GM12874 (cell line): ENCODE measurements around the gene USP49.

Experiments used
- TF ChIP-seq, protein P1 (sequence below): IDR thresholded peaks from 2 replicates; pipeline ENCODE4 v1.5.1; 2011; ENCODE audit warnings: low read depth, mild to moderate bottlenecking, control low read depth, low read length, moderate library complexity; ENCODE audit not compliant: insufficient read depth

Gene USP49

DNA sequence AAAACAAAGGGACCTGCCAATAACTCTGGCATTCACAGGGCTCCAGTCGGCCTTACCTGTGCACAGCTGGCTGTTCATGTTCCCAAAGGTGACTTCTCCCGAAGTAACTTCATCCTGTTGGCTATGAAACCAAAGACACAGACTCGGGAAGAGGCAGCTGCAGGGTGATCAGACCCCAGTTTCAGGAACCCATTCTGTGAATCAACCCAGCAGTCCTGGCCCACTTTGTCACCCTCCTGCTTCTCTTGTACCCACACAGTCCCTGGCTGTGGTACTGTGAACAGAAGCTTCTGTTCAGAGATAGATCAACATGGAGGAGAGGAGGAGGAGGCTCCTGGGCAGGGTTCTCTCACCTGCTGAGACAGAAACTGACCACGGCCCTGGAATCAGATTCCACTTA is 139.3 kb downstream of the USP49 start:
- TF ChIP-seq, protein P1, sequence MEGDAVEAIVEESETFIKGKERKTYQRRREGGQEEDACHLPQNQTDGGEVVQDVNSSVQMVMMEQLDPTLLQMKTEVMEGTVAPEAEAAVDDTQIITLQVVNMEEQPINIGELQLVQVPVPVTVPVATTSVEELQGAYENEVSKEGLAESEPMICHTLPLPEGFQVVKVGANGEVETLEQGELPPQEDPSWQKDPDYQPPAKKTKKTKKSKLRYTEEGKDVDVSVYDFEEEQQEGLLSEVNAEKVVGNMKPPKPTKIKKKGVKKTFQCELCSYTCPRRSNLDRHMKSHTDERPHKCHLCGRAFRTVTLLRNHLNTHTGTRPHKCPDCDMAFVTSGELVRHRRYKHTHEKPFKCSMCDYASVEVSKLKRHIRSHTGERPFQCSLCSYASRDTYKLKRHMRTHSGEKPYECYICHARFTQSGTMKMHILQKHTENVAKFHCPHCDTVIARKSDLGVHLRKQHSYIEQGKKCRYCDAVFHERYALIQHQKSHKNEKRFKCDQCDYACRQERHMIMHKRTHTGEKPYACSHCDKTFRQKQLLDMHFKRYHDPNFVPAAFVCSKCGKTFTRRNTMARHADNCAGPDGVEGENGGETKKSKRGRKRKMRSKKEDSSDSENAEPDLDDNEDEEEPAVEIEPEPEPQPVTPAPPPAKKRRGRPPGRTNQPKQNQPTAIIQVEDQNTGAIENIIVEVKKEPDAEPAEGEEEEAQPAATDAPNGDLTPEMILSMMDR, result no peak

DNA sequence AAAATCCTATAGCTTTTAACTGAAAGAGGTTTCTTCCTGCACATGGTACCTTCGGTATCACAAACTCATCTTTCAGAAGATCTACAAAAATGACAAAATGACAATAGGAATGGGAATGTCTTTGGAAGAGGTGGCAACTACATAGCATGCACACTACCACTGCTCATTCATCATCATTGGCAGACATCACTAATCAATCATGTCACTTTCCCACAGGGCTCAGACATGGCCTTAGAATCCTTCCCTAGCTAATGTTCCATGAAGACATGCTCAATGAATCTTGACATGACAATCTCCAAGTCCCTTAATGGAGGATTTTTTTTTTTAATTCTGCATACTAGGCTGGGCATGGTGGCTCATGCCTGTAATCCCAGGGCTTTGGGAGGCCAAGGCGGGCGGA is 144.8 kb downstream of the USP49 start:
- TF ChIP-seq, protein P1, result no peak

DNA sequence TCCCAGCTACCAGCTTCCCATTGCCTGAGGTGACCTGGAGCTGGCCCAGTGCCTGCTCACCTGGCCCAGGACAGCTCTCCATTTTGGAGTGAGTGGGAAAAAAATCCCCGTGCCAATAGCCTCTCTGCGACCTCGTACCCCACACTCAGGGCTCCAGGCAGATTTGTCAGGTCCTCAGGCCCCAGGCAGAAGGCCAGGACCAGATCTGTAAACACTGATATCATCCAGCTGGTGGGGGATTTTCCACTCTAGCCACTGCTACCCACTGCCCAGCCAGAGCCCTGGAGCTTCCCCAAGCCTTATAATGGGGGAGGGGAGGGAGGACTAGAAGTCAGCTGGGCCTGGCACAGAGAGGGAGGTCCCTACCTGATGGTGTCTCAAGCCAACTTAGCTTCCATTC is 146.6 kb downstream of the USP49 start:
- TF ChIP-seq, protein P1, result no peak

DNA sequence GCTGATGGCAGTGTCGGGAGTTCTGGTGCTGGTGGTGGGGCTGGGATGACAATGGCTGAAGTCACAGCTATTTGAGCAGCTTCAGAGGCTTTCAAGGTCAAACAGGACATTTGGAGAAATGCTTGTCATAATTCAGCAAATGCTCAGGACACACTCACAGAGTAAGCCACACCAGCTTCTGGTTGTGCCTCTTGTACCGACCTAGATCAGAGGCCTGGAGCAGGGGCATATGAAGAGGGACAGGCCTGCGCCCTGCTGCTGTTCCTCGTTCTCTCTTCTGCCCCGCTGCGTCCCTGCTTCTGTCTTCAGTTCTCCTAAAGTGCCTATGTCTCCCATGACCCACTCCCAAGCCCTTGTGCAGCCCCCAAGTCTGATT is 147.1 kb downstream of the USP49 start:
- TF ChIP-seq, protein P1, result no peak

DNA sequence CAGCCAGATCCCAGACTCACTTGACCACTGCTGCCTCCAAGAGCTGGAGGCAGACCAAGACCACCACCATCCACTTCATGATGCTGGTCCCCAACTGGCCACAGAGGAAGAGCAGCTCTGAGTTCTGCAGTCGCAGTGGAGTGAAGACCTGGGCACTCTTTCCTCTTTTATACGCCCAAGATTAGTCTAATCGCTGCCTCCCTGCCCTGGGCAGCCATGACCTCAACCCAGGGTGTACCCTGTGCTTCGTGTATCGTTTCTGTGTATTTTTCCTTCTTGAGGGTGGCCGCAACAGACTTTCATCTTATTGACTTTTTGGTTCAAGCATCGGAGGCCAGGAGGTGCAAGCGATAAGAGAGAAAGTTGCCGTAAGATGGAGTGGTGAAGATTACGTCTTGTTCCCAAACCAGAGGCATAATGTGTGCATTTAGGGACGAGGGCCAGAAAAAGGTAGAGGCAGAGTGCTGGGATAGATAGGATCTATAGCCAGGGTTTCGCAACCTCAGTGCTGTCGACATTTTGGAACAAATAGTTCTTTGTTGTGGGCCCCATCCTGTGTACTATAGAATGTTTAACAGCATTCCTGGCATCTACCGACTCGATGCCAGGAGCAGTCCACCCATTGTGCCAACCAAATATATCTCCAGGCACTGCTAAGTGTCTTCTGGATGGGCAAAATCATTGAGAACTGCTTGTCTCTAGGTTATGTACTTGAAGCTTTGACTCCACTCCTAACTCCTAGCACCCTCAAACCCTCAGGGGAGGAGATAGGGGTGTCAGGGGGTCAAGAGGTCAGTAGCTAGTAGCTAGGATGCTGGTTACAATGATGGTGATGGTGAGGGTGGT is 147.7 kb downstream of the USP49 start, which contains the start of gene PGC:
Gene PGC, minus strand, starts transcription at position 142 of the 846 bp plus-strand sequence. Its CDS starts 63 bp downstream, at position 79.
- TF ChIP-seq, protein P1, result no peak

DNA sequence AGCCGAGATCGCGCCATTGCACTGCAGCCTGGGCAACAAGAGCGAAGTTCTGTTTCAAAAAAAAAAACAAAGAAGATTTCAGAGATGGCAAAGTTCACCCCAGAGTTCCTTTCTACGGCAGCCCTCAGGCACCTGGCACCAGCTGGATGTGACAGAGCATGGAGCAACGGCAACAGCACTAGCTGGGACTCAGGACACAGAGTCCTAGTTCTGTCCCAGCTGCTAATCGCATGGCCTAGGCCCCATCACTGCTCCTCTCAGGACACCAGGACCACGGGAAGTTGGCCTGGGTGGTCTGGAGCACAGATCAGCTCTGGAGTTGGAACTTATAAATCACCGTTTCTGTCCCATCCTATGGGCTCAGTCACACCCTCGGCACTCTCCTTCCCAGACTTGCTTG is 149.1 kb downstream of the USP49 start:
- TF ChIP-seq, protein P1, result no peak

DNA sequence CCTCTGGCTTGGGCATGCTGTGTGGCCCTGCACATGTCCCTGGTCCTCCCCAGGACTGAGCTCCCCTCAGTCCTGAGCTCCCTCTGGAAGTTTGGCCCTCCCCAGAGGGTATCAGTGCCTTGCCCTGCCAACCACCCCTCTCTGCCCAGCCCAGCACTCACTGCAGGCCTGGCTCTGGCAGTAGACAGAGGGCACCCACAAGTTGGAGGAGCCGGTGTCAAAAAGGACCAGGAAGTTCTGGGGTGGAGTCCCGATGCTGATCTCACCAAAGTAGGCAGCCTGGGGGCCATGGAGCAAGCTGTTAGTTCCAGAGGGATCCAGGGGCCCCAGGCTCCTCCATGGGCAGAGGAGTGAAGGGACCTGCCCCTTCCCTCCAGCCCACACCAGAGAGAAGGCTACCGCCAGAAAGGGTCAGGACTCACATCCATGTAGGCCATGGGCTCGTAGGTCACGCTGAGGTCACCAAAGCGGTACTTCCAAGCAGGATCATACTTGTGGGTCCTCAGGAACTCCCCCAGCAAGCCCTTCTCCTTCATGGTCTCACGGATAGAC is 150.9 kb downstream of the USP49 start:
- TF ChIP-seq, protein P1, result no peak
